SK-N-SH (cell line): Measurements from ENCODE around the gene PLD3.

Experiments used
- CTCF ChIP-seq: fragments of 200-600 bp; sonication (generic); IDR thresholded peaks from 2 replicates; pipeline ENCODE4 v1.6.1; 2017; ENCODE audit warnings: antibody characterized with exemption, mild to moderate bottlenecking, moderate library complexity
- ELF1 ChIP-seq: IDR thresholded peaks from 2 replicates; pipeline ENCODE4 v1.4.0; 2012
- EZH2phosphoT487 ChIP-seq: fragments of 200-600 bp; sonication (generic); IDR thresholded peaks from 2 replicates; pipeline ENCODE4 v1.6.1; 2017; ENCODE audit warnings: low read depth, mixed run types, mild to moderate bottlenecking, antibody characterized with exemption, moderate library complexity, borderline replicate concordance
- RCOR1 ChIP-seq: fragments of 150-350 bp; IDR thresholded peaks from 2 replicates; pipeline ENCODE4 v1.6.1; 2017; ENCODE audit warnings: antibody characterized with exemption, low read length
- SIN3A ChIP-seq: IDR thresholded peaks from 2 replicates; pipeline ENCODE4 v1.6.1; 2012; ENCODE audit warnings: low read depth, mild to moderate bottlenecking, low read length, moderate library complexity, borderline replicate concordance
- SMC3 ChIP-seq: IDR thresholded peaks from 2 replicates; pipeline ENCODE4 v1.6.1; 2012; ENCODE audit warnings: low read depth, low read length, improper control_type of control experiment
- TAF1 ChIP-seq: IDR thresholded peaks from 2 replicates; pipeline ENCODE4 v1.6.1; 2012; ENCODE audit warnings: low read depth, mild to moderate bottlenecking, low read length, moderate library complexity, borderline replicate concordance
- TCF12 ChIP-seq: IDR thresholded peaks from 2 replicates; pipeline ENCODE4 v1.4.0; 2012
- TEAD4 ChIP-seq: IDR thresholded peaks from 2 replicates; pipeline ENCODE4 v1.4.0; 2012; ENCODE audit warnings: mild to moderate bottlenecking, borderline replicate concordance; ENCODE audit not compliant: insufficient read depth
- USF2 ChIP-seq: fragments of 150-350 bp; IDR thresholded peaks from 2 replicates; pipeline ENCODE4 v1.6.1; 2017; ENCODE audit warnings: antibody characterized with exemption, low read length, low read depth, borderline replicate concordance

DNA sequence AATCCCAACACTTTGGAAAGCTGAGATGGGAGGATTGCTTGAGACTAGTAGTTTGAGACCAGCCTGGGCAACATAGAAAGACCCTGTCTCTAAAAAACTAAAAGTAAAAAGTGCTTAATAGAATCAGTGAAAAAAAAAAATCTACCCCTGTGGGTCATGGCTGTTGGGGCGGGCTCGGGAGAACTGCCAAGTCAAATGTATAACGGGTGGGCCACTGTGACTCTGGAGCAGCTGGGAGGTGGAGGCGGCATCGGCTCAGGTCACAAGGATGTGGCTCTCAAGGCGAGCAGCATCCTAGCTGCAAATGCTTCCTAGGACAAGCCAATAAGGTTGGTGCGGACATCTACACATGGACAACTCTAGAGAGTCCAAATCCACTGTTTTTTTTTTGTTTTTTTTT is 31.2 kb upstream of the PLD3 start:
- TF ChIP-seq CTCF (no peak), RCOR1 (no peak), SIN3A (no peak), ELF1 (no peak), TAF1 (no peak), SMC3 (no peak), USF2 (no peak), TEAD4 (no peak), TCF12 (no peak), EZH2phosphoT487 (no peak)
